H9 (cell line): ENCODE results near the gene FOXF1. TPM values are rescaled to one million over a fixed set of nuclear protein-coding genes. Genes with fewer than 3 reads are reported as not detected.

Source experiments
- DNase-seq: peaks from one replicate; pipeline ENCODE4 v3.0.0-alpha.2; 2017
- H2AFZ ChIP-seq: one replicate; pipeline ENCODE4 v1.6.1; 2013; ENCODE audit warnings: mild to moderate bottlenecking, low read length, control low read depth, moderate library complexity
- H2AK5ac ChIP-seq: 2 replicates; pipeline ENCODE4 v1.6.1; 2013; ENCODE audit warnings: low read length, control low read depth, mixed read lengths; ENCODE audit not compliant: insufficient read length
- H2BK120ac ChIP-seq: one replicate; pipeline ENCODE4 v1.6.1; 2013; ENCODE audit warnings: low read depth, mild to moderate bottlenecking, low read length, control low read depth, inconsistent platforms; ENCODE audit not compliant: poor library complexity, severe bottlenecking
- H2BK12ac ChIP-seq: 2 replicates; pipeline ENCODE4 v1.6.1; 2013; ENCODE audit warnings: low read length, control low read depth, mixed read lengths, low read depth; ENCODE audit not compliant: insufficient read length
- H2BK15ac ChIP-seq: 2 replicates; pipeline ENCODE4 v1.6.1; 2013; ENCODE audit warnings: low read depth, low read length, control low read depth
- H2BK20ac ChIP-seq: one replicate; pipeline ENCODE4 v1.6.1; 2013; ENCODE audit warnings: low read depth, mild to moderate bottlenecking, low read length, control low read depth, inconsistent platforms; ENCODE audit not compliant: poor library complexity, severe bottlenecking
- H2BK5ac ChIP-seq: 2 replicates; pipeline ENCODE4 v1.6.1; 2013; ENCODE audit warnings: low read length, control low read depth, mixed read lengths; ENCODE audit not compliant: insufficient read length
- H3K14ac ChIP-seq: 2 replicates; pipeline ENCODE4 v1.6.1; 2013; ENCODE audit warnings: low read length, control low read depth; ENCODE audit not compliant: insufficient read depth
- H3K18ac ChIP-seq: 2 replicates; pipeline ENCODE4 v1.6.1; 2013; ENCODE audit warnings: low read depth, mild to moderate bottlenecking, mixed read lengths, low read length, control low read depth; ENCODE audit not compliant: insufficient read length
- H3K23ac ChIP-seq: 2 replicates; pipeline ENCODE4 v1.6.1; 2013; ENCODE audit warnings: low read length, control low read depth, mixed read lengths, low read depth; ENCODE audit not compliant: insufficient read length
- H3K23me2 ChIP-seq: 2 replicates; pipeline ENCODE4 v1.6.1; 2013; ENCODE audit warnings: low read depth, mild to moderate bottlenecking, mixed read lengths, low read length, control low read depth; ENCODE audit not compliant: insufficient read length, poor library complexity, severe bottlenecking
- H3K27ac ChIP-seq: 2 replicates; pipeline ENCODE4 v1.5.1; 2013; ENCODE audit warnings: low read length, control low read depth, mixed read lengths, low read depth; ENCODE audit not compliant: insufficient read length
- H3K27me3 ChIP-seq: 2 replicates; pipeline ENCODE4 v1.6.1; 2013; ENCODE audit warnings: low read length, control low read depth, inconsistent platforms; ENCODE audit not compliant: insufficient read depth
- H3K4ac ChIP-seq: 2 replicates; pipeline ENCODE4 v1.6.1; 2013; ENCODE audit warnings: low read depth, mild to moderate bottlenecking, control low read depth, inconsistent platforms, low read length, moderate library complexity
- H3K4me1 ChIP-seq: 2 replicates; pipeline ENCODE4 v1.6.1; 2013; ENCODE audit warnings: low read length, control low read depth, inconsistent platforms; ENCODE audit not compliant: insufficient read depth
- H3K4me2 ChIP-seq: 2 replicates; pipeline ENCODE4 v1.6.1; 2013; ENCODE audit warnings: low read length, control low read depth, mixed read lengths; ENCODE audit not compliant: insufficient read length, insufficient read depth
- H3K56ac ChIP-seq: 2 replicates; pipeline ENCODE4 v1.6.1; 2013; ENCODE audit warnings: low read depth, mild to moderate bottlenecking, mixed read lengths, low read length, control low read depth; ENCODE audit not compliant: insufficient read length
- H3K79me1 ChIP-seq: 2 replicates; pipeline ENCODE4 v1.6.1; 2013; ENCODE audit warnings: low read depth, mild to moderate bottlenecking, moderate library complexity, low read length, control low read depth, inconsistent platforms; ENCODE audit not compliant: insufficient read depth, poor library complexity, severe bottlenecking
- H3K79me2 ChIP-seq: 2 replicates; pipeline ENCODE4 v1.6.1; 2013; ENCODE audit warnings: low read length, control low read depth, inconsistent platforms; ENCODE audit not compliant: insufficient read depth
- H3K9ac ChIP-seq: 2 replicates; pipeline ENCODE4 v1.6.1; 2013; ENCODE audit warnings: low read length, control low read depth, mixed read lengths; ENCODE audit not compliant: insufficient read length; ENCODE audit errors: extremely low read depth
- H3K9me3 ChIP-seq: one replicate; pipeline ENCODE4 v1.6.1; 2013; ENCODE audit warnings: low read depth, low read length, inconsistent platforms; ENCODE audit not compliant: control insufficient read depth
- H3T11ph ChIP-seq: one replicate; pipeline ENCODE4 v1.6.1; 2013; ENCODE audit warnings: mild to moderate bottlenecking, low read length, control low read depth, inconsistent platforms
- H4K20me1 ChIP-seq: one replicate; pipeline ENCODE4 v1.6.1; 2013; ENCODE audit not compliant: control insufficient read depth, insufficient read length, insufficient read depth
- H4K5ac ChIP-seq: 2 replicates; pipeline ENCODE4 v1.6.1; 2013; ENCODE audit warnings: low read depth, mild to moderate bottlenecking, mixed read lengths, low read length, control low read depth; ENCODE audit not compliant: insufficient read length
- H4K8ac ChIP-seq: replicated peaks from 2 replicates; pipeline ENCODE4 v1.6.1; 2013; ENCODE audit warnings: low read length, control low read depth, mixed read lengths, low read depth; ENCODE audit not compliant: insufficient read length
- H4K91ac ChIP-seq: 2 replicates; pipeline ENCODE4 v1.6.1; 2013; ENCODE audit warnings: low read depth, mild to moderate bottlenecking, moderate library complexity, mixed read lengths, low read length, control low read depth; ENCODE audit not compliant: insufficient read length
- H3K27ac Mint-ChIP-seq, 3 experiments: 2 replicates in 2 of 3; 3 replicates in 1 of 3; pipeline ENCODE4 v1.8.0; 2020 to 2021; ENCODE audit warnings: mixed read lengths in 3 of 3, mild to moderate bottlenecking in 1 of 3, moderate library complexity in 1 of 3
- H3K27me3 Mint-ChIP-seq: 2 replicates; pipeline ENCODE4 v1.8.0; 2021; ENCODE audit warnings: low read depth, mild to moderate bottlenecking, moderate library complexity, mixed read lengths
- H3K36me3 Mint-ChIP-seq, 3 experiments: 2 replicates in 2 of 3; 3 replicates in 1 of 3; pipeline ENCODE4 v1.8.0; 2020 to 2021; ENCODE audit warnings: low read depth in 3 of 3, mixed read lengths in 3 of 3; ENCODE audit not compliant: insufficient read depth in 1 of 3
- H3K4me1 Mint-ChIP-seq, 2 experiments: 2 replicates each; pipeline ENCODE4 v1.8.0; 2020; ENCODE audit warnings: mixed read lengths in 2 of 2
- H3K4me3 Mint-ChIP-seq, 2 experiments: 2 replicates in 1 of 2; 3 replicates in 1 of 2; pipeline ENCODE4 v1.8.0; 2020 to 2021; ENCODE audit warnings: mild to moderate bottlenecking in 2 of 2, mixed read lengths in 2 of 2, moderate library complexity in 1 of 2
- H3K9me3 Mint-ChIP-seq, 2 experiments: 2 replicates in 1 of 2; 3 replicates in 1 of 2; pipeline ENCODE4 v1.8.0; 2020; ENCODE audit warnings: mild to moderate bottlenecking in 2 of 2, mixed read lengths in 2 of 2, moderate library complexity in 1 of 2
- CTCF ChIP-seq: fragments of 200-600 bp; sonication (generic); conservative IDR thresholded peaks from 3 replicates; pipeline ENCODE4 v1.8.0; 2021; ENCODE audit warnings: antibody characterized with exemption, mild to moderate bottlenecking
- WGBS: extraction: QIAGEN DNeasy Blood & Tissue Kit; methylation state at CpG from one replicate; pipeline ENCODE4 v1.1.7; 2013; ENCODE audit warnings: missing lambda C conversion rate, low lambda C conversion rate, mixed read lengths; ENCODE audit not compliant: insufficient read length; ENCODE audit errors: extremely low coverage; 5-methylcytosine and 5-hydroxymethylcytosine counted together
- total RNA-seq: library from RNA; stranded (reverse); gene quantifications from 2 replicates; pipeline ENCODE4 v1.2.1, GENCODE V29; 2021

FOXF1 gene
- total RNA-seq, 1 experiment from 2014 or later: not detected

- Mint-ChIP-seq H3K9me3 (peaks cover 0 to 20% of the 10 kb centered on the region in 2 experiments; a peak in 3 of 5 replicates), H3K4me3 (peak overlapping the region in 1 of 2 experiments; percentile 47; a peak in 1 of 5 replicates), H3K36me3 (no peaks in the 10 kb centered on the region; a peak in 1 of 7 replicates), H3K4me1 (peaks cover 17 to 52% of the 10 kb centered on the region in 2 experiments), H3K27ac (no peak overlapping the region), H3K27me3 (peaks cover 99% of the 10 kb centered on the region)
- H3K14ac ChIP-seq: no peak overlapping the region
- no peak overlapping the region for H3K23ac ChIP-seq
- no peak overlapping the region for H4K5ac ChIP-seq
- no peak for TF ChIP-seq CTCF
- H3K18ac ChIP-seq: no peak overlapping the region
- H2BK5ac ChIP-seq: no peak overlapping the region
- no peak overlapping the region for H3K4ac ChIP-seq
- H3K4me1 ChIP-seq: peaks cover 3% of the 10 kb centered on the region; the same call in 1 of the 2 replicates
- H4K91ac ChIP-seq: no peak overlapping the region
- no peak overlapping the region for H2BK20ac ChIP-seq
- H3K23me2 ChIP-seq: no peaks in the 10 kb centered on the region
- peaks cover 99% of the 10 kb centered on the region for H3K27me3 ChIP-seq
- no peak overlapping the region for H2AFZ ChIP-seq
- H3K56ac ChIP-seq: no peak overlapping the region
- no peak overlapping the region for H3K9ac ChIP-seq
- H2BK15ac ChIP-seq: no peak overlapping the region
- no peaks in the 10 kb centered on the region for H3K9me3 ChIP-seq
- no peak for DNase-seq
- no peak overlapping the region for H3K27ac ChIP-seq
- no peak overlapping the region for H4K8ac ChIP-seq
- no peak overlapping the region for H2BK12ac ChIP-seq
- no peaks in the 10 kb centered on the region for H3K79me2 ChIP-seq
- H2AK5ac ChIP-seq: no peak overlapping the region
- no peaks in the 10 kb centered on the region for H3K79me1 ChIP-seq
- H3T11ph ChIP-seq: no peak overlapping the region
- no peak overlapping the region for H3K4me2 ChIP-seq
- no peak overlapping the region for H2BK120ac ChIP-seq
- H4K20me1 ChIP-seq: no peaks in the 10 kb centered on the region
- no CpG with 5 or more reads among the region's 4 CpGs for WGBS
These were observed 10.9 kb upstream of the FOXF1 start for GRCh38 chr16:86499440-86499786.
